GM18951 (cell line): ENCODE results near the gene SETD1A.

Experiments
- POLR2A ChIP-seq: IDR thresholded peaks from 4 replicates; pipeline ENCODE4 v1.6.1; 2011; ENCODE audit warnings: mild to moderate bottlenecking; ENCODE audit not compliant: insufficient read length, insufficient read depth; ENCODE audit errors: extremely low read depth
- in situ Hi-C: fragments of 300-500 bp; cut with MboI; formaldehyde crosslinking; loops from one replicate; pipeline ENCODE4 v1.12.0; 2022; ENCODE audit warnings: low sequenced_read_pairs, mixed read lengths, inconsistent platforms; ENCODE audit not compliant: unreplicated experiment

The SETD1A gene

GRCh38 chr16:30992931-30993816 lies 35.6 kb downstream of the SETD1A start:
- in situ Hi-C loops, result loop anchor here (25.0 kb wide), 2 partner anchors 444 to 869 kb away; partner anchors contain the start of genes COX6A2, ZNF267 and ZNF843
- no peak for TF ChIP-seq POLR2A

GRCh38 chr16:30995927-30996323 lies 38.4 kb downstream of the SETD1A start:
- no peak for TF ChIP-seq POLR2A
- in situ Hi-C loops, result loop anchor here (25.0 kb wide), 2 partner anchors 441 to 866 kb away; partner anchors contain the start of genes COX6A2, ZNF267 and ZNF843

GRCh38 chr16:30996324-30996984 lies 38.9 kb downstream of the SETD1A start:
- no peak for TF ChIP-seq POLR2A
- in situ Hi-C loops, result loop anchor here (25.0 kb wide), 2 partner anchors 441 to 866 kb away; partner anchors contain the start of genes COX6A2, ZNF267 and ZNF843

GRCh38 chr16:30996985-30997724 lies 39.6 kb downstream of the SETD1A start:
- TF ChIP-seq POLR2A, result peak; percentile 70
- in situ Hi-C loops, result loop anchor here (25.0 kb wide), 2 partner anchors 440 to 865 kb away; partner anchors contain the start of genes COX6A2, ZNF267 and ZNF843

- in situ Hi-C loops, result loop anchor here (25.0 kb wide), 2 partner anchors 439 to 864 kb away; partner anchors contain the start of genes COX6A2, ZNF267 and ZNF843
- TF ChIP-seq POLR2A, result no peak
Observed at GRCh38 chr16:30997725-30998711, 40.5 kb downstream of the SETD1A start.

GRCh38 chr16:30998852-30999761 lies 41.6 kb downstream of the SETD1A start:
- no peak for TF ChIP-seq POLR2A
- in situ Hi-C loops, result loop anchor here (25.0 kb wide), 2 partner anchors 438 to 863 kb away; partner anchors contain the start of genes COX6A2, ZNF267 and ZNF843

- no peak for TF ChIP-seq POLR2A
- in situ Hi-C loops, result no loop called here
Observed at GRCh38 chr16:31000671-31001382, 43.3 kb downstream of the SETD1A start.

- in situ Hi-C loops, result no loop called here
- TF ChIP-seq POLR2A, result no peak
Observed at GRCh38 chr16:31001507-31002249, 44.1 kb downstream of the SETD1A start.

GRCh38 chr16:31002250-31002700 lies 44.7 kb downstream of the SETD1A start:
- in situ Hi-C loops, result no loop called here
- TF ChIP-seq POLR2A, result no peak
